ENCODE measurements around the gene ZNF777.
"Not testable (repeated sequence)": the region's sequence is repeated elsewhere in the genome, so short reads cannot be mapped to it uniquely, and the experiment has no call there.

The ZNF777 gene

DNA sequence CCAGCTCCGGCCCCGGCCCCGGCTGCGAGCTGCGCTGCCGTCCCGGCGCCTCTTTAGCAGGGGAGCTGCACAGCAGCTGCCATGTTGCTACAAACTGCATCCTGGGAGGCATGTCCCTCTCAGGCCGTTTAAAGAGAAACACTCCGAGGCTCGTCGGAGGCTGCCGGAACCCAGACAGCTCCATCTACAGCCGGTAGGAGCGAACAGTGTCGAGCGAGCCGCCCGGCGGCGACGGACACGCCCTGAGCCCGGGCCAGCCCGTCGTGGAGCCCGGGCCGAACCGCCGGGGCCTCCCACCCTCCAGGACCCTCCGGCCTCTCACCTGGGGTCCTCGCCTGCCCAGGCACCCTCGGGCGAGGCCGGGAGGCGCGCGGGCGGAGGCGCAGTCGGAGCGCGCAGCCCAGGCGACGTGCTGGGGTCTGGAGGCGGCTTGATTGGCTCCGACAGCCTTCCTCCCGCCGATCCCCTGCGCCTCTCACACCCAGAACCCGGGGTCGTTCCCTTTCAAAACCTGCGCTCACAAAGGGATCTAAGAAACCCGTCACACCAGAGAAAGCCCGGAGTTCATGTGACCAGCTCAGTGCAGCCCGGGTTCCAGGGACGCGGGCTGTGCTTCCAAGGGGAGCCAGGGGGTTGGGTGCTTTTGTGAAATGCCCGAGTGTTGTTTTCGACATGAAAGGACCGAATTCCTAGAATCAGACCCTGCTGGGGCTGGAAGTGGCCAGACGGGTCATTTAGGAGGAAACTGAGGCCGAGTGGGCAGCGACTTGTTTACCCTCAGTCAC lies at the start of gene ZNF777:
Gene ZNF777 (minus strand): TSS at position 570 of the 785 bp plus-strand sequence. CDS start 5,040 bp downstream, outside the sequence.
- peak; percentile 66 for TF ChIP-seq POLR2A (IDR thresholded peaks at IDR 0.05; ENCODE audit: low read length)
- TF ChIP-seq GATA1 (IDR thresholded peaks at IDR 0.05; ENCODE audit: low read depth, low read length), result no peak
- DNase-seq, result peak; percentile 90 to 92

DNA sequence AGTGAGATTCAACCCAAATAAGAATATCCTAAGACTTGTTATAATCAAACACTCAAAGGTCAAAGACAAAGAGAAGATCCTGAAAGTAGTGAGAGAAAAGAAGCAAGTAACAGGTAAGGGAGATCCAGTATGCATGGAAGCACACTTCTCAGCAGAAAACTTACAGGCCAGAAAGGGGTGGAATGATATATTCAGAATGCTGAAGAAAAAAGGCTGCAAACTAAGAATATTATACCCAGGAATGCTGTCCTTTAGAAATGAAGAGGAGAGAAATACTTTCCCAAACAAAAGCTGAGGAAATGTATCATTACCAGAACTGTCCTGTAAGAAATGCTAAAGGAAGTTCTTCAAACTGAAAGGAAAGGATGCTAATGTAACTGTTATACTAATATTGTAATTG lies 49.4 kb upstream of the ZNF777 start:
- no peak for TF ChIP-seq GATA1 (IDR thresholded peaks at IDR 0.05; ENCODE audit: low read depth, low read length)
- no peak for TF ChIP-seq POLR2A (IDR thresholded peaks at IDR 0.05; ENCODE audit: low read length)
- no peak for DNase-seq

DNA sequence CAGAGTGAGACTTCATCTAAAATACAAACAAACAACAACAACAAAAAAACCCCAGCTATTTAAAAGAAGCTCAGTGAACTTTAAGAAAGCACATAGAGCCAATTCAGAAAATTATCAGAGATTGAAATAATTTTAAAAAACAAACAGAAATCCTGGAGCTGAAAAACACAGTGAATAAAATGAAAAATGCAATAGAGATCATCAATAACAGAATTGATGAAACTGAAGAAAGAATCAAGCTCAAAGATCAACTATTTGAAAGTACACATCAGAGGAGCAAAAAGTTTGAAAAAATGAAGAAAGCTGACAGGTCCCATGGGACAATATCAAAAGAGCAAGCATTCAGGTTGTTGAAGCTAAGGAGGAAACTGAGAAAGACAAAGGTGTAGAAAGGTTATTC lies 48.9 kb upstream of the ZNF777 start:
- DNase-seq, result no peak
- no peak for TF ChIP-seq POLR2A (IDR thresholded peaks at IDR 0.05; ENCODE audit: low read length)
- no peak for TF ChIP-seq GATA1 (IDR thresholded peaks at IDR 0.05; ENCODE audit: low read depth, low read length)

DNA sequence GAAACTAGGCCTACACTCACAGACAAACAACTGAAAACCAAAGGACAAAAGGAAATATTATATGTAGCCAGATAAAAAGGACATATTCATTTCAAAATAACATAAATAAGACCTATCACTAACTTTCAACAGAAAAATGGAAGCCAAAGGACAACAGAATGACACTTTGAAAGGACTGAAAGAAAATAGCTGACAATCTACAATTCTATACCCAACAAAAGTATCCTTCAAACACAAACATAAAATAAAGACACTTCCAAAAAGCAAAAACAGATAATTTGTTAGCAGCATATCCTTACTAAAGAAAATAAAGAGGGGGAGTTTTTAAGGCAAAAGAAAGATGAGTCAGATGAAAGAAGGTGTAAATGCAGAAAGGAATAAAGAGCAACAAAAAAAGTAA lies 44.7 kb upstream of the ZNF777 start:
- no peak for DNase-seq
- TF ChIP-seq POLR2A (IDR thresholded peaks at IDR 0.05; ENCODE audit: low read length) (no peak), GATA1 (IDR thresholded peaks at IDR 0.05; ENCODE audit: low read depth, low read length) (no peak)

DNA sequence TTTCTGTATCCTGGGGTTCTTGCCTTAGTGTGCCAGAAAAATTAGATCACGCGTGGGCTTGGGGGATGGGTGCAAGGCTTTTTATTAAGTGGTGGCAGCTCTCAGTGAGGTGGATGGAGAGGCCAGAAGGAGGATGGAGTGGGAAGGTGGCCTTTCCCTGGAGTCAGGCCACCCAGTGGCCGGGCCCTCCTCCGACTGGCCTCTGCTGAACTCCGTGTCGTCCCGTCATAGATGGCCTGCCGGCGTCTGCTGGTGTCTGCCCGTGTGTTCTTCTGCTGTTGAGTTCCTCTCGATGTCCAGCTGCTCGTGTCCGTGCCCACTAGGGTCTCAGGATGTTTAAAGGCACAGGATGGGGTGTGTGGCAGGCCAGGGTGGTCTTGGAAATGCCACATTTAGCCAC lies 40.8 kb upstream of the ZNF777 start:
- no peak for DNase-seq
- TF ChIP-seq GATA1 (IDR thresholded peaks at IDR 0.05; ENCODE audit: low read depth, low read length) (no peak), POLR2A (IDR thresholded peaks at IDR 0.05; ENCODE audit: low read length) (no peak)

DNA sequence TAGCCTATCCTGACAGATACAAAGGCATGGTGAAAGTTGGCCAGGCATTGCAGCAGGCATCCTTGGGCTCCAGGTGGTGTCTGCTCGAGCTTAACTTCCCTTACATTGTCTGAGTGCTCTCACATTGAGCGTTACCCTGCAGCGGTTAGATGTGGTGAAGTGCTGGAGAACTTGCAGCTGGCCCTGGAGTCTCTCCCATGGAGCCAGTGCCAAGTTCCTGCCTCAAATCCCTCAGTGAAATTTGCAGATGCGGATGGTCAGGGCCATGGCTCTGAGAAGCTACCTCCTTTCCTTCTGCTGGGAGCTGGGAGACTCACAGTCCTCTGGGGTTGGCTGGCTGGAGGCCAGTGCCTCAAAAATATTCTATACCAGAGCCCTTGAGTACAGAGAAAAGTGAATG lies 40.0 kb upstream of the ZNF777 start:
- DNase-seq, result no peak
- TF ChIP-seq GATA1 (IDR thresholded peaks at IDR 0.05; ENCODE audit: low read depth, low read length), result no peak
- TF ChIP-seq POLR2A (IDR thresholded peaks at IDR 0.05; ENCODE audit: low read length), result no peak

DNA sequence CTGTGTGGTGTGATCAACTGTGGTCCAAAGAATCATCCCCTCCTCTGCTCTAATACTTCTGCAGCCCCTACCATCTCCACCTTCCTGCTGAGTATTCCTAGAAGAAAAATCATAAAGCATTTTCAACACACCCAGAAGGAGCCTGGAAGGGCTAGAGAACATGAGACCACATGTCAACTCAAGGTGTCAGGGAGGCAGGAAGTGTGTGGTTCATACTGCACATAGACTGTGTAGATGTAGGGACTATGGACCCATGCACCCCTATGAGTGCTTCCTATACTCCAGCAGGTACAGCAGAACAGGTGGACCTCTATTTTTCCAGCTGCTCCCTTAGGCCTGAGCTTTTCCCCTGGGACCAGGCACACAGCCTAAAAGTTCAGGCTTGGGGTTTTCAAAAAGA lies 39.3 kb upstream of the ZNF777 start:
- no peak for DNase-seq
- TF ChIP-seq GATA1 (IDR thresholded peaks at IDR 0.05; ENCODE audit: low read depth, low read length) (no peak), POLR2A (IDR thresholded peaks at IDR 0.05; ENCODE audit: low read length) (no peak)

DNA sequence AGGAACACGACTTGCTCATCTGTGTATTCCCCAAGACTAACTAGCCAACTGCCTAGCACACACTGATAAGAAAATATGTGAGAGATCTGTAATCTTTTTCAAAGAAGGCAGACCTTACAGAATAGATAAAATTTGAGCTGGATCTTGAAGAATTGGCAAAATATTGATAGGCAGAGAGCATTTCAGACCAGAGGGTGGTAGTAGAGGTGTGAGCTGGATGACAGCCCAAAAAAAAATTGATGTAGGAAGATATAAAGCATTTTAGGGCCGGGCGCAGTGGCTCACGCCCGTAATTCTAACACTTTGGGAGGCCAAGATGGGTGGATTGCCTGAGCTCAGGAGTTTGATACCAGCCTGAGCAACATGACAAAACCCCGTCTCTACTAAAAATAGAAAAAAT lies 37.9 kb upstream of the ZNF777 start:
- DNase-seq, result peak; percentile 30 to 70
- TF ChIP-seq POLR2A (IDR thresholded peaks at IDR 0.05; ENCODE audit: low read length) (no peak), GATA1 (IDR thresholded peaks at IDR 0.05; ENCODE audit: low read depth, low read length) (no peak)

DNA sequence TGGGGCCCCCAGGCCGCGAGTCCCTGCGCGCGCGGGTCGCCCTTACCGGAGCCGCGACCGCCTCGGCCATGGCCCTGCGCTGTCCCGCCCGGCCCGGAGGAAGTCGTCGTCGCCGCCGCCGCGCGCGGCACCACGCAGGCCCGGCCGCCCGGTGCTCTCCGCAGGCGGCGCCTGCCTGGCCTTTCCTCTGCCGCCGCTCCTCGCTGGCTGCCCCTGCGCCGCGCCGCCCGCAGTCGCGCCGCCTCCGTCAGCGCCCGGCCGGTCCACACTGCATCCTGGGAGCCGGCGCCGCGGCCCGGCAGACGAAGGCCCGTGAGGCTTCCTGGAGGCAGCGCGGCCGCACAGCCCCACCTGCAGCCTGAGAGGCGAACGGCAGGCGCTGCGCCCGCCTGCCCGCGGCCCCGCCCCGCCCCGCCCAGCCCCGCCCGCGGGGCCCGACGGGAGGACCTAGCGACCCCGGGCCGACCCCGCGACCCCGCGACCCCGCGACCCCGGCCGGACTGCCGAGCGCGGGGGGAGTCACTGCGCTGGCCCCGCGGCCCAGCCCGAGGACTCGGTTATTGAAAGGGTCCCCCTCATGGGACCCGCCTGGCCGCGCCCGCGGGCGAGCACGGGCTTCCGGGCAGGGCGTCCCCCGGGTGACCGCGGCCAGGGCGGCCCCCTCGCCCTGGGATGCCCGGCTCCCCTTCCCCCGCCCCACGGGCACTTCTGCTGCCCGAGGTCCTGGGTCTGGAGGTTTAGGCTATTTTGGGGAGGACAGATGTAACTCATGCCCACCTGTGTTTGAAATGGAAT lies 36.8 kb upstream of the ZNF777 start, which contains the start of gene ZNF746:
Gene ZNF746 (minus strand): TSS at position 343 of the 795 bp plus-strand sequence. CDS start 273 bp downstream, at position 70.
- DNase-seq, result peak; percentile 89 to 94
- TF ChIP-seq POLR2A (IDR thresholded peaks at IDR 0.05; ENCODE audit: low read length) (peak; percentile 51), GATA1 (IDR thresholded peaks at IDR 0.05; ENCODE audit: low read depth, low read length) (no peak)

DNA sequence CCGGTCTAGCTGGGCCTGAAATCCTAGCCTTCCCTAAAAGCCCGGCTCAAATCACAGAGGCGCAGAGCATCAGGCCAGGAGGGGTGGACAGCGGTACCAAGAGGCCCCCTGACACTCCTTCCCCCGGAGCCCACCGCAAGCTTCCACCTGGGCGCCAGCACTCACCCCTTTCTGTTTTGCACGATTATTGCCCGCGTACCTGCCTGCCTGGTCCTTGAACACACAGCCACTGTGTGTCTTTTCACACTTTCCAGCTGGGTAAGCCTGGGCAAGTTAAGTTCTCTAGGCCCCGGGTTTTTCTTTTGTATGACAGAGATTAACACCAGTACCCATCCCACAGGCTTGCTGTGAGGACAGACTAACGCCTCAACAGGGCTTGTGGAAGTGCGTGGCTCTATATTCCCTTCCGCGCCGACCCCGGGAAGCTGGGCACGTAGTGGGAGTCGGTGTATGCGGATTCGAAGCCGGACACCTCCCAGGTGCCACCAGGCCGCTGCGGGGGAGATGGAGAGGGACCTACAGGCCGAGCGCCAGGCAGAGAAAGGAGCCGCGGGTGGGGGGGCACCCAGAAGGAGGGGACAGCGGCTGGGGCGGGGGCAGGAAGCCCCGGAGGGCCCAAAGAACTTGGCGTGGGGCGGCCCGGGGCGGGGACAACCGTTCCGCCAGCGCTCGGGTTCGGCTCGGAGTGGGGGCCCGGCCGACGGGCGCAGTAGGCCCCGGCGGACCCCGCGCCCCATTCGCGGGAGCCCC lies 36.0 kb upstream of the ZNF777 start:
- DNase-seq, result peak; percentile 61 to 79
- TF ChIP-seq GATA1 (IDR thresholded peaks at IDR 0.05; ENCODE audit: low read depth, low read length) (no peak), POLR2A (IDR thresholded peaks at IDR 0.05; ENCODE audit: low read length) (no peak)

DNA sequence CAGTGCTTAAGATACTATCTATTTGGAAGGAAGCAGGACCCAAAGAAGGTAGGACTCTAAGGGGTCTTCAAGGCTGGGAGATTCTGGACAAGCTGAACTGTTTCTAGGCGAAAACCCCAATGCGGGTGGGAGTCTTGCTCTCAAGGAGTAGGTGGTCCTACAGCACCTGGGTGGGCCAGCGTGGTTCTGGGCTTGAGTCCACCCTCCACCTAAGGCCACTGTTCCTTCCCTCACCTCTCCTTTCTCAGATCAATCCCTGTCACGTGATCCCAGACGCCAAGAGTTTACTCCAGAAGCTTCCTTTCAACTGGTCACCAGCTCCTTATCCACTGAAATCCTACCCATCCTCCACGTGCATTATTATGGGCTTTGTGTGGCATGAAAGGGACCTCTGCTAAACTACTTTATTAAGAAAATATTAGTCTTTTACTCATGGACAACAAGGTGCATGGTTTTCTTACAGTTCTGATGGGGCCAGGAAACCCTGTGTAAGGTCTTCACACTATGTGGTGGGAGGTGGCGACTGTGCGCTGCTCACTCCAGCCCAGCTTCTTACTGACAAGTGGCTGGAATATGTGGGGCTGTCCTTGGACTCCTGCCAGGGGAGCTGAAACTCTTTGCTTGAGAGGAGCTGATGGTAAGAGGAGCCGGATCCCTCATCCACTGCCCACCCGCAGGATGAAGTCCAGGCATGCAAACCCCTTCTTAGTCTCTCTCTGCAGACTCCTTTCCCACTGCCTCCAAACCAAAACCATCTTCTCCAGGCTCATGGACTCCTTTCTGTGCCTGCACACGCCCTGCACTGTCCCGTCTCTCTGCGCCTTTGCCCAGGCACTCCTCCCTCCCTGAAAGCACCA lies 35.2 kb upstream of the ZNF777 start:
- DNase-seq, result peak; percentile 81 to 88
- TF ChIP-seq POLR2A (IDR thresholded peaks at IDR 0.05; ENCODE audit: low read length), result peak; percentile 45
- no peak for TF ChIP-seq GATA1 (IDR thresholded peaks at IDR 0.05; ENCODE audit: low read depth, low read length)

DNA sequence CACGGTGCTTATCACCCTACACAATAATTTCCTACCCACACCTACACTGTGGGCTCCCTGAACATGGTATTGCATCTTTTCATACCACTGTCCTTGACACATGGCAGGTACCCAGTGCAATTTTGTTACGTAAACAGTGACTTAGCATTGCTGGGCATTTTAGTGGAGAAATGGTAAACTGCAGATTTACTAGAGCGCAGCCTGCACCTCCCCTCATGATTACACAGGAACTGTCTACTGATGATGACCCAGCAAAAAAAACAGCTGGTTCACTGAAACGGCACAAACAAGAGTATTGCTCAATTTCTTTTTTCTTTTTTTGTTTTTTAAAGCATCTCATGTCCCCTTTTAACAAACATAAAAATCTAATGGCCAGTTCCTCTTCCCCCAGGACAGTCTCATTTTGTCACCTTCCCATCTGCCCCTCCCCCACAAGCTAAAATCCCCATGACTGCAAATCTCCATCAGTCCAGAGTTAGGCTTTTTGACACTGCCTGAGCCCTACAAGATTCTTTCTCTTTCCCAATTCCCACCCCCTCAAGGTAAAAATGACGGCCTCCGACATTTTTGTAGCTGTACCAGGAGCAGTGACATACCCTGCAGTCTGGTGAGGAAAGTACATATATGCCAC lies 34.0 kb upstream of the ZNF777 start:
- DNase-seq, result peak; percentile 92 to 94
- no peak for TF ChIP-seq GATA1 (IDR thresholded peaks at IDR 0.05; ENCODE audit: low read depth, low read length)
- no peak for TF ChIP-seq POLR2A (IDR thresholded peaks at IDR 0.05; ENCODE audit: low read length)

DNA sequence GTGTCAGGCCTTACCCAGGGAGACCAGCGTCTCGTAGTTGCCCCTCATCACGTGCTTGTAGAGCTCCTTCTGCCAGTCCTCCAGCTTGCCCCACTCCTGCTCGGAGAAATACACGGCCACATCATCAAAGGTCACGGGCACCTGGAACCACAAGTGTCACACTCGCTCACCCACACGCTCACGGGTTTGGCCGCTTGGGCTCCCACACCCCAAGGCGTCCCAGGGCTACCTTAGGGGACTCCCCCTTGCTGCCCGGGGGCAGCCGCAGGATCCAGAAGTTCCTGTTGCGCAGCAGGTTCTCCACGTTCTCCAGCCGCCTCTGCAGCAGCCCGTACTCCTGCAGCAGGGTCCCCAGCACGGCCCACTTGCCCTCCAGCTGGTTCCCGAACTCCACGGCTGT lies 33.1 kb upstream of the ZNF777 start:
- not testable (repeated sequence) for DNase-seq

All from erythroblast (primary cell).